ENCODE results near the gene PCBP3.

PCBP3 gene

DNA sequence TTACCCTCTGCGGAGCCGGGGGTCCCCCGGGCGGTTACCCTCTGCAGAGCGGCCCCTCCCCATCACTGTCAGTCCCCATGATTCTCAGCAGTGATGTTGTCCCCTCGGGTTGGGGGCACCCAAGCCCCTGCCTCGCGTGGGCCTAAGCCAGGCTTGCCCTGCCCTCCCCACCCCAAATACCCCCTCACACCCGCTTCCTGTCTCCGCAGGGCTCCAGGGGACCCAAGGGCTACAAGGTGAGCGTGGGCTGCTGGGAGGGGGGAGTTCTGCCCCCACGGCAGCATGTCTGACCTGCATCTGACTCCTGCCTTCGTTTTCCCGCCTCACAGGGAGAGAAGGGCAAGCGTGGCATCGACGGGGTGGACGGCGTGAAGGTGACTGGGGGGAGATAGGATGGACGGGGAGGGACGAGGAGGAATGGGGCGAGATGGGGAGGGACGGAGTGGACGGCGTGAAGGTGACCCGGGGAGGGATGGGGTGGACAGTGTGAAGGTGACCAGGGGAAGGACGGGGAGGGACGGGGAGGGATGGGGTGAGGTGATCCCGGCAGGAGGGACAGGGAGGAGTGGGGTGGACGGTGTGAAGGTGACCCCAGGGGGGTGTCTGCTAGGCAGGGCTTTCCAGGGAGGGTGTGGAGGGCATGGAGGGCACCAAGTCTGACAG is 346.7 kb downstream of the PCBP3 start:
- H3K4me1 ChIP-seq (ENCODE audit: insufficient read depth, insufficient read length), result peaks cover 14% of the 10 kb centered on the region
- TF ChIP-seq SUZ12 (IDR thresholded peaks at IDR 0.05; ENCODE audit: extremely low read depth, insufficient read depth, insufficient read length) (no peak), ZNF274 (IDR thresholded peaks at IDR 0.05; ENCODE audit: low read depth, low read length) (no peak), YY1 (IDR thresholded peaks at IDR 0.05; ENCODE audit: insufficient read depth, insufficient read length) (no peak)
- DNase-seq (ENCODE audit: low read depth, low spot score), result no peak

DNA sequence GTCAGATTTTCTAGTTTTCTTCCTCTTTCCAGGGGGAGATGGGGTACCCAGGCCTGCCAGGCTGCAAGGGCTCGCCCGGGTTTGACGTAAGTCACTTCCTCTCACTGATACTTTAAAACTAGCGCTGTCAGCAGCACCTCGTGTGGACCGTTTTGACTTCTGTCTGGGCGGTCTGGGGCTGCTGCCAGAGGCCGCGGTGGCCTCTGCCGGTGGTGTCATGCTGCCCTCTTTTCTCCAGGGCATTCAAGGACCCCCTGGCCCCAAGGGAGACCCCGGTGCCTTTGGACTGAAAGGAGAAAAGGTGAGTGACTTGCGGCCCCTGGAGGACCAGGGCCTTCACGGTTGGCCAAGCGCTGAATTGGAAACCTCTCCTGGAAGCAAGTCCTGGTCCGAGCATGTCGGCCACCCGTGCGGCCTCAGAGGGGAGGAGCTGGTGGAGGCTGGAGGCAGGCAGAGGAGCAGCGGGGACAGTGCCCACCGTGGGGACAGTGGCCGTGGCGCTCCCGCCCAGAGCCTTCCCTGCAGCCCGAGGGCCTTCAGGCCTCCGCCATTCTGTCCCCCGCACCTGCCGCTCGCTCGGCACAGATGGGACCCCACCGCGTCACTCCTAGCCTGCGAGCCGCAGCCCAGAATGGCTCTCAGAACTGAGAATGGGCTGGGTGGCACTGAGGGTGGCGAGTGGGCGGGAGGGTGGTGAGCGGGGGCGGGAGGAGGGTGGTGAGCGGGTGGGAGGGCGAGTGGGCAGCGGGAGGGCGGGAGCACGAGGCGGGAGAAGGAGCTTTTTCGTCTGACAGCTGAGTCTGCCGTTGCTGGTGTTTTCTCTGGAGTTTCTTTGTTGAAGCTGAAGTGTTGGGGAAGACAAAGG is 347.4 kb downstream of the PCBP3 start:
- no peaks in the 10 kb centered on the region for H3K9me3 ChIP-seq (ENCODE audit: insufficient read depth, low read length)
- H3K4me3 ChIP-seq (ENCODE audit: insufficient read length, low read depth), result no peak overlapping the region
- no peak overlapping the region for H3K9ac ChIP-seq (ENCODE audit: insufficient read length, low read depth)
- H3K27me3 ChIP-seq (ENCODE audit: insufficient read depth, insufficient read length), result no peaks in the 10 kb centered on the region
- H3K4me1 ChIP-seq (ENCODE audit: insufficient read depth, insufficient read length), result peaks cover 21% of the 10 kb centered on the region
- H3K36me3 ChIP-seq (ENCODE audit: insufficient read depth, insufficient read length, low read length), result peaks cover 89% of the 10 kb centered on the region
- DNase-seq (ENCODE audit: low read depth, low spot score), result no peak
- TF ChIP-seq SUZ12 (IDR thresholded peaks at IDR 0.05; ENCODE audit: extremely low read depth, insufficient read depth, insufficient read length), result no peak
- TF ChIP-seq ZNF274 (IDR thresholded peaks at IDR 0.05; ENCODE audit: low read depth, low read length), result no peak
- TF ChIP-seq YY1 (IDR thresholded peaks at IDR 0.05; ENCODE audit: insufficient read depth, insufficient read length), result no peak

More for the DNA sequence above, 346.7 kb downstream of the PCBP3 start:
- Histone ChIP-seq H3K9ac (ENCODE audit: insufficient read length, low read depth) (no peak overlapping the region), H3K9me3 (ENCODE audit: insufficient read depth, low read length) (no peaks in the 10 kb centered on the region), H3K27me3 (ENCODE audit: insufficient read depth, insufficient read length) (no peaks in the 10 kb centered on the region), H3K4me3 (ENCODE audit: insufficient read length, low read depth) (no peak overlapping the region), H3K36me3 (ENCODE audit: insufficient read depth, insufficient read length, low read length) (peaks cover 91% of the 10 kb centered on the region)

DNA sequence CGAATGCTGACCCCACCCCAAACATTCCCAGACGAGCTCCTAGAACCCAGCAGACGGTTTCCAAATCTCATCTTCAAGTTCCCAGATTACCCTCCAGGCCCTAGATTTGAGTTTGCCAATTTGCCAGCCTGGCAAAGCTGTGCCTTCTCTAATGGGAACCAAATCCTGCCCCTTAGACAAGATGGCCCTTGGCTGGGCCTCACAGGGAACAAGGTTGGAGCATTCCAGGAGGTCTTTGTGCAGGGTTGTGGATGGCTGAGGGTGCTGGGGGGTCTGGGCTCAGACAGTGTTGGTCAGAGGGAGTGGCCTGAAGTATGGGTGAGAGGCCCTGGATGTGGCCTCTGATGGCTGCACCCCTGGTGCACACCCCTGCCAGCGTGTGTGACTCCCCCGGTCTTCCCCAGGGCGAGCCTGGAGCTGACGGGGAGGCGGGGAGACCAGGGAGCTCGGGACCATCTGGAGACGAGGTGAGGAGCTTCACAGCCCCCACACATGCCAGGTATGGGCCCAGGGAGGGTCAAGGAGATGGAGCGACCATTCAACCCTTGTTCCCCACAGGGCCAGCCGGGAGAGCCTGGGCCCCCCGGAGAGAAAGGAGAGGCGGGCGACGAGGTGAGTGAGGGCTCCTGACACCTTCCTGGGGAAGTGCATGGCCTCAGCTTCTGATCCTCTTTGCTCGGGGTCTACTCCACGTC is 348.2 kb downstream of the PCBP3 start:
- no peak for DNase-seq (ENCODE audit: low read depth, low spot score)
- TF ChIP-seq ZNF274 (IDR thresholded peaks at IDR 0.05; ENCODE audit: low read depth, low read length), result no peak
- no peak for TF ChIP-seq SUZ12 (IDR thresholded peaks at IDR 0.05; ENCODE audit: extremely low read depth, insufficient read depth, insufficient read length)
- TF ChIP-seq YY1 (IDR thresholded peaks at IDR 0.05; ENCODE audit: insufficient read depth, insufficient read length), result no peak
- Histone ChIP-seq H3K4me1 (ENCODE audit: insufficient read depth, insufficient read length) (peaks cover 21% of the 10 kb centered on the region), H3K36me3 (ENCODE audit: insufficient read depth, insufficient read length, low read length) (peaks cover 89% of the 10 kb centered on the region), H3K27me3 (ENCODE audit: insufficient read depth, insufficient read length) (no peaks in the 10 kb centered on the region), H3K9ac (ENCODE audit: insufficient read length, low read depth) (no peak overlapping the region), H3K4me3 (ENCODE audit: insufficient read length, low read depth) (no peak overlapping the region), H3K9me3 (ENCODE audit: insufficient read depth, low read length) (no peaks in the 10 kb centered on the region)
